ENCODE data around the gene ZNF35. TPM values are rescaled to one million over a fixed set of nuclear protein-coding genes. Genes with fewer than 3 reads are reported as not detected.

The ZNF35 gene
- total and polyA plus RNA-seq, 2 of the 8 experiments (the other 6 are each of a cell fraction or from before 2014, with no cell fraction given): 2.9 to 20.0 TPM

DNA sequence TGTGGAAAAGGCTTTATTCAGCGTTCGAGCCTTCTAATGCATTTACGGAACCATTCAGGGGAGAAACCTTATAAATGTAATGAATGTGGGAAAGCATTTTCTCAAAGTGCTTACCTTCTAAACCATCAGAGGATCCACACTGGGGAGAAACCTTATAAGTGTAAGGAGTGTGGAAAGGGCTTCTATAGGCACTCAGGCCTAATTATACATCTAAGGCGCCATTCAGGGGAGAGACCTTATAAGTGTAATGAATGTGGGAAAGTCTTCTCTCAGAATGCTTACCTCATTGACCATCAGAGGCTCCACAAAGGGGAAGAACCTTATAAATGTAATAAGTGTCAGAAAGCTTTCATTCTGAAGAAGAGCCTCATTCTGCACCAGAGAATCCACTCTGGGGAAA lies 6.2 kb upstream of the ZNF35 start:
- Histone ChIP-seq H3K27me3 (replicated peaks in 1 of 4; ENCODE audit: control insufficient read depth in 3 of 4, extremely low read depth in 1 of 4, insufficient read depth in 3 of 4, low read length in 3 of 4) (no peaks in the 10 kb centered on the region), H3K79me1 (ENCODE audit: low read depth, low read length) (no peaks in the 10 kb centered on the region), H4K91ac (replicated peaks; ENCODE audit: insufficient read length, low read length) (no peak overlapping the region), H3K27ac (ENCODE audit: low read depth, low read length) (no peak overlapping the region), H2BK5ac (ENCODE audit: low read depth, low read length) (no peak overlapping the region), H2AFZ (ENCODE audit: low read length) (no peak overlapping the region), H3K4me1 (replicated peaks in 1 of 4; ENCODE audit: control insufficient read depth in 3 of 4, insufficient read depth in 4 of 4, low read length in 3 of 4) (no peaks in the 10 kb centered on the region), H3K79me2 (ENCODE audit: control insufficient read depth in 1 of 2, insufficient read depth in 2 of 2, low read length in 2 of 2) (no peaks in the 10 kb centered on the region), H3K9me3 (ENCODE audit: insufficient read depth in 2 of 2, low read depth in 1 of 2, low read length in 1 of 2) (peaks cover 39 to 42% of the 10 kb centered on the region in 2 experiments), H4K8ac (ENCODE audit: extremely low read depth, insufficient read depth, low read length) (no peak overlapping the region), H2BK120ac (replicated peaks; ENCODE audit: low read depth, low read length) (no peak overlapping the region), H3K23me2 (ENCODE audit: low read depth, low read length) (no peaks in the 10 kb centered on the region), H3K56ac (replicated peaks; ENCODE audit: insufficient read length, low read depth, low read length) (no peak overlapping the region), H3K18ac (ENCODE audit: extremely low read depth, low read length) (no peak overlapping the region), H2BK15ac (ENCODE audit: low read length) (no peak overlapping the region), H3K36me3 (ENCODE audit: control insufficient read depth in 2 of 4, insufficient read depth in 4 of 4, low read length in 3 of 4) (peaks cover 17 to 50% (median 34%) of the 10 kb centered on the region in 4 experiments), H2BK20ac (ENCODE audit: low read length) (no peak overlapping the region), H2AK5ac (ENCODE audit: low read depth, low read length) (no peak overlapping the region), H4K20me1 (replicated peaks in 1 of 2; ENCODE audit: control insufficient read depth in 1 of 2, insufficient read depth in 2 of 2, low read length in 2 of 2) (no peaks in the 10 kb centered on the region), H3K23ac (ENCODE audit: insufficient read length) (no peak overlapping the region), H2BK12ac (ENCODE audit: low read depth, low read length) (no peak overlapping the region), H3K4me2 (ENCODE audit: insufficient read depth in 1 of 2, low read depth in 2 of 2, low read length in 2 of 2) (no peak overlapping the region), H3K14ac (ENCODE audit: insufficient read length) (no peak overlapping the region), H3K4ac (replicated peaks; ENCODE audit: insufficient read length, low read depth, low read length) (no peak overlapping the region), H3K9ac (replicated peaks in 1 of 4; ENCODE audit: extremely low read depth in 1 of 4, low read depth in 3 of 4, low read length in 3 of 4) (no peak overlapping the region), H3K4me3 (ENCODE audit: extremely low read depth in 1 of 4, insufficient read depth in 2 of 4, low read depth in 3 of 4, low read length in 4 of 4) (no peak overlapping the region), H4K5ac (ENCODE audit: insufficient read length, low read depth, low read length) (no peak overlapping the region)
- 99% methylated on average over 4 of the region's 4 CpGs; no CpG with 5 or more reads in 1 of the 2 experiments for WGBS, 2 experiments (ENCODE audit: extremely low coverage in 1 of 2, insufficient coverage in 1 of 2, insufficient read length in 1 of 2, insufficient replicate concordance in 2 of 2, low coverage in 1 of 2, low lambda C conversion rate in 2 of 2, missing lambda C conversion rate in 1 of 2)
- DNase-seq (ENCODE audit: low read depth in 1 of 2, low spot score in 2 of 2) (no peak), FAIRE-seq (no peak)
- ChIA-PET CTCF (ENCODE audit: partially characterized antibody) (no interaction called here), POLR2A (ENCODE audit: partially characterized antibody) (no interaction called here)
- no peak for TF ChIP-seq HDAC2 (IDR thresholded peaks at IDR 0.05; ENCODE audit: borderline replicate concordance in 1 of 2, low read depth in 2 of 2, low read length in 2 of 2)
- TF ChIP-seq JUND (IDR thresholded peaks at IDR 0.05; ENCODE audit: low read length): no peak
- TF ChIP-seq BACH1 (IDR thresholded peaks at IDR 0.05; ENCODE audit: low read length): no peak
- TF ChIP-seq HDAC6 (IDR thresholded peaks at IDR 0.05; ENCODE audit: low read depth, low read length): no peak
- no peak for TF ChIP-seq TEAD4 (IDR thresholded peaks at IDR 0.05; ENCODE audit: low read depth, low read length)
- no peak for TF ChIP-seq NRF1 (IDR thresholded peaks at IDR 0.05; ENCODE audit: low read depth, low read length)

Measured in H1 (cell line).